HCT116 (cell line): Measurements from ENCODE around the gene MUC3A.

Experiments
- ELF1 ChIP-seq: IDR thresholded peaks from 2 replicates; pipeline ENCODE4 v1.6.1; 2012; ENCODE audit warnings: low read depth, borderline replicate concordance
- EZH2phosphoT487 ChIP-seq: fragments of 200-600 bp; IDR thresholded peaks from 2 replicates; pipeline ENCODE4 v1.6.1; 2018; ENCODE audit warnings: antibody characterized with exemption, borderline replicate concordance
- POLR2A ChIP-seq: IDR thresholded peaks from 2 replicates; pipeline ENCODE4 v1.7.0; 2011; ENCODE audit warnings: borderline replicate concordance; ENCODE audit not compliant: insufficient read depth, insufficient read length; ENCODE audit errors: extremely low read depth
- TF ChIP-seq, protein P1 (sequence below), 3 experiments: fragments of 200-600 bp in 1 of 3; sonication (generic) in 1 of 3; IDR thresholded peaks in 2 of 3; conservative IDR thresholded peaks in 1 of 3; 2 replicates each; pipeline ENCODE4 v1.5.1; 2012 to 2017; ENCODE audit warnings: low read depth in 2 of 3, low read length in 2 of 3, antibody characterized with exemption in 1 of 3, borderline replicate concordance in 1 of 3, control low read depth in 1 of 3, mild to moderate bottlenecking in 1 of 3, mixed read lengths in 1 of 3, mixed run types in 1 of 3, moderate library complexity in 1 of 3; ENCODE audit not compliant: insufficient read depth in 1 of 3
- TF ChIP-seq, protein P2 (sequence below): IDR thresholded peaks from 2 replicates; pipeline ENCODE4 v1.6.1; 2011; ENCODE audit warnings: mild to moderate bottlenecking, low read length, moderate library complexity; ENCODE audit not compliant: insufficient replicate concordance; ENCODE audit errors: extremely low read depth

DNA sequence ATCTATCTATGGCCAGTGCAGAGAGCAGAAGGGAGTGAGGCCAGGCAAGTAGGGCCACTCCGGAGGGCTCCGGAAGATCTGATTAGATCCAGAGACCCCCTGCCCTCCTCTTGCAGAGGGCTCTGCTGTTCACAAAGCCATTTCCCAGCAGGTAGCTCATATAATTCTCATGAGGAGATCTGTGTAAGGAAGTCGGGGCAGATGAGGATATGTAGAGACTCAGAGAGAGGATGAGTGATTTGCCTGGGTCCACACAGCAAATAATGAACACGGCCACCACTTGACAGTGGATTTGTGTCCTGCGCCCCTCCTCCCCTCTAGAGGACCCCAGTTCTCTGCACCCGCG is 22.6 kb downstream of the MUC3A start:
- TF ChIP-seq, protein P1, sequence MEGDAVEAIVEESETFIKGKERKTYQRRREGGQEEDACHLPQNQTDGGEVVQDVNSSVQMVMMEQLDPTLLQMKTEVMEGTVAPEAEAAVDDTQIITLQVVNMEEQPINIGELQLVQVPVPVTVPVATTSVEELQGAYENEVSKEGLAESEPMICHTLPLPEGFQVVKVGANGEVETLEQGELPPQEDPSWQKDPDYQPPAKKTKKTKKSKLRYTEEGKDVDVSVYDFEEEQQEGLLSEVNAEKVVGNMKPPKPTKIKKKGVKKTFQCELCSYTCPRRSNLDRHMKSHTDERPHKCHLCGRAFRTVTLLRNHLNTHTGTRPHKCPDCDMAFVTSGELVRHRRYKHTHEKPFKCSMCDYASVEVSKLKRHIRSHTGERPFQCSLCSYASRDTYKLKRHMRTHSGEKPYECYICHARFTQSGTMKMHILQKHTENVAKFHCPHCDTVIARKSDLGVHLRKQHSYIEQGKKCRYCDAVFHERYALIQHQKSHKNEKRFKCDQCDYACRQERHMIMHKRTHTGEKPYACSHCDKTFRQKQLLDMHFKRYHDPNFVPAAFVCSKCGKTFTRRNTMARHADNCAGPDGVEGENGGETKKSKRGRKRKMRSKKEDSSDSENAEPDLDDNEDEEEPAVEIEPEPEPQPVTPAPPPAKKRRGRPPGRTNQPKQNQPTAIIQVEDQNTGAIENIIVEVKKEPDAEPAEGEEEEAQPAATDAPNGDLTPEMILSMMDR (IDR thresholded peaks at IDR 0.05 in 2 of 3, conservative IDR thresholded peaks at IDR 0.05 in 1 of 3; ENCODE audit: borderline replicate concordance in 1 of 3, insufficient read depth in 1 of 3, low read depth in 2 of 3, low read length in 2 of 3) = no peak
- TF ChIP-seq EZH2phosphoT487 (no peak), ELF1 (no peak), POLR2A (no peak)
- TF ChIP-seq, protein P2, sequence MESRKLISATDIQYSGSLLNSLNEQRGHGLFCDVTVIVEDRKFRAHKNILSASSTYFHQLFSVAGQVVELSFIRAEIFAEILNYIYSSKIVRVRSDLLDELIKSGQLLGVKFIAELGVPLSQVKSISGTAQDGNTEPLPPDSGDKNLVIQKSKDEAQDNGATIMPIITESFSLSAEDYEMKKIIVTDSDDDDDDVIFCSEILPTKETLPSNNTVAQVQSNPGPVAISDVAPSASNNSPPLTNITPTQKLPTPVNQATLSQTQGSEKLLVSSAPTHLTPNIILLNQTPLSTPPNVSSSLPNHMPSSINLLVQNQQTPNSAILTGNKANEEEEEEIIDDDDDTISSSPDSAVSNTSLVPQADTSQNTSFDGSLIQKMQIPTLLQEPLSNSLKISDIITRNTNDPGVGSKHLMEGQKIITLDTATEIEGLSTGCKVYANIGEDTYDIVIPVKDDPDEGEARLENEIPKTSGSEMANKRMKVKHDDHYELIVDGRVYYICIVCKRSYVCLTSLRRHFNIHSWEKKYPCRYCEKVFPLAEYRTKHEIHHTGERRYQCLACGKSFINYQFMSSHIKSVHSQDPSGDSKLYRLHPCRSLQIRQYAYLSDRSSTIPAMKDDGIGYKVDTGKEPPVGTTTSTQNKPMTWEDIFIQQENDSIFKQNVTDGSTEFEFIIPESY = no peak
